Activated naive CD4-positive, alpha-beta T cell treated with anti-CD3 and anti-CD28 coated beads, Interleukin-2, amount 10 ng/mL, durations not matched to agents 7 days and 5 days (primary cell): ENCODE results near the gene STMN3.
A peak's percentile ranks its signal among the peaks of the same experiment; 100 is the strongest.
"Not testable (repeated sequence)": the region's sequence is repeated elsewhere in the genome, so short reads cannot be mapped to it uniquely, and the experiment has no call there.

Experiments used
- CTCF ChIA-PET: fragments of 350-600 bp; sonication (Branson Sonifier 250); formaldehyde crosslinking; loops from one replicate; lab custom pipeline; 2021; ENCODE audit warnings: antibody characterized with exemption; lab: Charles Lee
- DNase-seq: peaks from one replicate; pipeline ENCODE4 v3.0.0-alpha.2; 2020
- H3K27ac Mint-ChIP-seq: one replicate; pipeline ENCODE4 v1.8.0; 2021; ENCODE audit warnings: mild to moderate bottlenecking, moderate library complexity, mixed read lengths
- H3K27me3 Mint-ChIP-seq: one replicate; pipeline ENCODE4 v1.8.0; 2021; ENCODE audit warnings: mild to moderate bottlenecking, mixed read lengths
- H3K36me3 Mint-ChIP-seq: one replicate; pipeline ENCODE4 v1.8.0; 2021; ENCODE audit warnings: mixed read lengths
- H3K4me1 Mint-ChIP-seq: one replicate; pipeline ENCODE4 v1.8.0; 2021; ENCODE audit warnings: mixed read lengths
- H3K4me3 Mint-ChIP-seq: one replicate; pipeline ENCODE4 v1.8.0; 2021; ENCODE audit warnings: mild to moderate bottlenecking, moderate library complexity, mixed read lengths
- H3K9me3 Mint-ChIP-seq: one replicate; pipeline ENCODE4 v1.8.0; 2021; ENCODE audit warnings: mixed read lengths

The STMN3 gene

DNA sequence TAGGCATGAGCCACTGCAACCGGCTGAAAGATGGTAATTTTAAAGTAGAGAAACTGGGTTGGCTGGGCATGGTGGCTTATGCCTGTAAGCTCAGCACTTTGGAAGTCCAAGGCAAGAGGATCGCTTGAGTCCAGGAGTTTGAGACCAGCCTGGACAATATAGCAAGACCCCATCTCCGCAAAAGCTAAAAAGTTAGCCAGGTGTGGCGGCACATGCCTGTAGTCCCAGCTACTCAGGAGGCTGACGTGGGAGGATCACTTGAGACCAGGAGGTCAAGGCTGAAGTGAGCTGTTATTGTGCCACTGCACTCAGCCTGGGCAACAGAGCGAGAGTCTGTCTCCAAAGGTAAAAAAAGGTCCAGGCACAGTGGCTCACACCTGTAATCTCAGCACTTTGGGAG, 22.3 kb downstream of the STMN3 start:
- peak overlapping the region; percentile 14 for H3K27ac Mint-ChIP-seq
- H3K4me1 Mint-ChIP-seq: peaks cover 59% of the 10 kb centered on the region
- DNase-seq, H3K27me3 Mint-ChIP-seq, H3K4me3 Mint-ChIP-seq, H3K9me3 Mint-ChIP-seq: not testable (repeated sequence)
- CTCF ChIA-PET: interaction anchor here (2.2 kb wide), 1 partner anchor 92 kb away, joined by 6 read pairs; no protein-coding TSS in a partner anchor
- peaks cover 31% of the 10 kb centered on the region for H3K36me3 Mint-ChIP-seq

GRCh38 chr20:63628246-63628975, 24.8 kb downstream of the STMN3 start:
- CTCF ChIA-PET: interaction anchor here (2.4 kb wide), 1 partner anchor 14 kb away, joined by 17 read pairs; no protein-coding TSS in a partner anchor
- H3K36me3 Mint-ChIP-seq: peaks cover 33% of the 10 kb centered on the region
- peak overlapping the region; percentile 99 for H3K4me3 Mint-ChIP-seq
- H3K27me3 Mint-ChIP-seq: no peaks in the 10 kb centered on the region
- peaks cover 49% of the 10 kb centered on the region for H3K4me1 Mint-ChIP-seq
- DNase-seq: peak; percentile 71
- peak overlapping the region; percentile 98 for H3K27ac Mint-ChIP-seq
- no peaks in the 10 kb centered on the region for H3K9me3 Mint-ChIP-seq

- DNase-seq: no peak
- Mint-ChIP-seq H3K36me3 (peaks cover 31% of the 10 kb centered on the region), H3K4me3 (peak overlapping the region; percentile 99), H3K9me3 (no peaks in the 10 kb centered on the region), H3K27me3 (no peaks in the 10 kb centered on the region), H3K27ac (peak overlapping the region; percentile 98), H3K4me1 (peaks cover 46% of the 10 kb centered on the region)
- CTCF ChIA-PET: interaction anchor here (1.0 to 2.4 kb wide), 2 partner anchors 10 to 14 kb away, joined by 3 to 17 read pairs; no protein-coding TSS in a partner anchor
Measured at GRCh38 chr20:63627751-63628245, 25.4 kb downstream of the STMN3 start.

DNA sequence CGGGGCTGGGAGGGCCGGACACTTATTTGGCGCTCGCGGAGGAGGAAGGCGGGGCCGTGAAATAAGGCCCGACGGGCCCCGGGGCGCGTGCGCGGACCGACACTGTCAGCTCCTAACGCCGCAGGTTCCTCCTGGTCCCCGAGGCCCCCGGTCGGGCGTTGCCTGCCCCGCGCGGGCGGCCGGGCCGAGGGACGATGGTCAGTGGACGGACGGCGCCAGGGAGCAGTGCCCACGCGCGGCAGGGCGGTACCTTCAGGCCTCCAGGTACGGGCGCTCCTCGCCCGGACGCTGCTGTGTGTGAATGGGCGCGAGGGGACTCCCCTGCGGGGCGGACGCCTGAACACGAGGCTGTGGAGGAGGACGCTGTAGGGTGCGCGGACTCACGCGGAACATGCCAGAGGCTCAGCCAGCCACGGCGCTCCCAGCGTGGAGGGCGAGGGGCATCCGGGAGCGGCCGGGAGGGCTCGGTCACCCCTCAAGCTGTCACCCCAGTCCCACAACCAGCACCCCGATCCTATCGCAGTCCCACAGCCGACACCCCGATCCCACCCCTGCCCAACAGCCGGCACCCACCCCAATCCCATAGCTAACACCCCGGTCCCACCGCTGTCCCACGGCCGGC, 26.0 kb downstream of the STMN3 start:
- DNase-seq: peak; percentile 94
- Mint-ChIP-seq H3K27ac (peak overlapping the region; percentile 98), H3K36me3 (peaks cover 34% of the 10 kb centered on the region), H3K9me3 (no peaks in the 10 kb centered on the region), H3K4me1 (peaks cover 46% of the 10 kb centered on the region), H3K4me3 (peak overlapping the region; percentile 99), H3K27me3 (no peaks in the 10 kb centered on the region)
- CTCF ChIA-PET: interaction anchor here (0.7 to 2.4 kb wide), 4 partner anchors 9 to 90 kb away, joined by 3 to 17 read pairs (median 3); partner anchors contain the start of gene PTK6

DNA sequence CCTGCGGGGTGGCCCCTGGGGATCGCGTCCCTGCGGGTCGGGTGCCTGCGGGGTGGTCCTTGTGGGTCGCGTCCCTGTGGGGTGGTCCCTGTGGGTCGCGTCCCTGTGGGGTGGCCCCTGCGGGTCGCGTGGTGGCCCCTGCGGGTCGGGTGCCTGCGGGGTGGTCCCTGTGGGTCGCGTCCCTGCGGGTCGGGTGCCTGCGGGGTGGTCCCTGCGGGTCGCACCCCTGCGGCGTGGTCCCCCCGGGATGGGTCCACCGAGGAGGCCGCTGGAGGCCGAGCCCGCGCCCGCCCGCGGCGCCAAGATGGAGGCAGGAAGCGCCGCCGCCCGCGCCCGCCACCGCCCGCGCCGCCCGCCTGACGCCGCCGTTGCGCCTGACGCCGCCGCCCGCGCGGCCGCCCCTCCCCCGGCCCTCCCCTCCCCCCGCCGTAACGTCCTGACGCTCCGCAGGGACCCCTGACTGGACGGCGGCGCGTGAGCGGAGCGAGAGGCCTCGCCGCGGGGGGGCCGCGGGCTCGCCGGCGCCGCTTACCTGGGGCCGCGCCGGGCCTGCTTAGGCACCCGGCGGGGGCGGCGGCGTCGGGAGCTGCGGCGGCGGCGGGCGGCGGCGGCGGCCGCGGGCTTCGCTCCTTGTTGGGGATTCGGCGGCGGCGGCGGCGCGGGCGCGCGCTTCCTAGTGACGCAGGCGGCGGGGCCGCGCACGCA, 26.6 kb downstream of the STMN3 start, which contains the start of gene GMEB2:
GMEB2 (minus strand) TSS at position 678 of the 705 bp plus-strand sequence. CDS start 7,704 bp downstream, outside the sequence.
- peak; percentile 74 for DNase-seq
- peak within 1 kb of the TSS; percentile 99 for H3K4me3 Mint-ChIP-seq
- CTCF ChIA-PET: interaction anchor here (0.7 to 2.4 kb wide), 4 partner anchors 8 to 89 kb away, joined by 3 to 17 read pairs (median 3); partner anchors contain the start of gene PTK6
- H3K4me1 Mint-ChIP-seq: peaks cover 44% of the 10 kb centered on the region
- no peaks in the 10 kb centered on the region for H3K9me3 Mint-ChIP-seq
- peaks cover 33% of the 10 kb centered on the region for H3K36me3 Mint-ChIP-seq
- H3K27ac Mint-ChIP-seq: peak within 1 kb of the TSS; percentile 98
- no peaks in the 10 kb centered on the region for H3K27me3 Mint-ChIP-seq

DNA sequence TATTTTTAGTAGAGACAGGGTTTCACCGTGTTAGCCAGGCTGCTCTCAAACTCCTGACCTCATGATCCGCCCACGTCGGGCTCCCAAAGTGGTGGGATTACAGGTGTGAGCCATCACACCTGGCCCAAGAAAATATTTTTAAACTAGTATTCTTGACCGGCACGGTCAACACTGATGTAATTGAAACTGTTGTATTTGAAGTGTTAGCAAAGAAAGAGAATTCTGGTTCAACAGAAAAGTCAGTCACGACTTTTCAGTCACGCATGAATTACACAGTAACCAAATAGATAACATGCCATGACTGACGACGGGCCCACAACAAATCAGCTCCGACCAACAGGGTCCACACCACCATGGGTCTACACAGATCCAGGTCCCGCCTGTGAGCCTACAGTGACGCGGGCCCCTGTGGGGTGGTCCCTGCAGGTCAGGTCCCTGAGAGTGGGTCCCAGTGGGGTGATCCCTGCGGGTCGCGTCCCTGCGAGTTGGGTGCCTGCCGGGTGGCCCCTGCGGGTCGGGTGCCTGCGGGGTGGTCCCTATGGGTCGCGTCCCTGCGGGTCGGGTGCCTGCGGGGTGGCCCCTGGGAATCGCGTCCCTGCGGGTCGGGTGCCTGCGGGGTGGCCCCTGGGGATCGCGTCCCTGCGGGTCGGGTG, 27.3 kb downstream of the STMN3 start:
- CTCF ChIA-PET: interaction anchor here (0.5 kb wide), 1 partner anchor 346 kb away, joined by 3 read pairs; no protein-coding TSS in a partner anchor
- Mint-ChIP-seq H3K4me3 (peak overlapping the region; percentile 76), H3K36me3 (peaks cover 32% of the 10 kb centered on the region), H3K9me3 (no peaks in the 10 kb centered on the region), H3K27me3 (no peaks in the 10 kb centered on the region), H3K4me1 (peaks cover 42% of the 10 kb centered on the region), H3K27ac (peak overlapping the region; percentile 87)
- peak; percentile 40 for DNase-seq

DNA sequence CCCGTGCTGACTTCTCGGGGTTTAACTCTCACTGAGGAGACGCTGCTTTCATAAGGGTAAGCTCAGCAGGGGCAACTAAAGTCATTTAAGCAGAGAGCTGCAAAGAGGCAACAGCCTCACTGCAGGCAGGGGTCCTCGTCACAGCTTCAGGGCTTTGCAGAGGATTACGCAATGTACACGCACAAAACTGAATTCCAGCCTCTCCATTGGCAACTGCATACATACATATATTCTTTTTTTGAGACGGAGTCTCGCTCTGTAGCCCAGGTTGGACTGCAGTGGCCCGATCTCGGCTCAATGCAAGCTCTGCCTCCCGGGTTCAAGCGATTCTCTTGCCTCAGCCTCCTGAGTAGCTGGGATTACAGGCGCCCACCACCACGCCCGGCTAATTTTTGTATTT, 28.7 kb downstream of the STMN3 start:
- Mint-ChIP-seq H3K27me3 (no peaks in the 10 kb centered on the region), H3K9me3 (no peaks in the 10 kb centered on the region), H3K4me3 (no peak overlapping the region), H3K27ac (peak overlapping the region; percentile 19), H3K4me1 (peaks cover 38% of the 10 kb centered on the region), H3K36me3 (peaks cover 23% of the 10 kb centered on the region)
- no peak for DNase-seq
- CTCF ChIA-PET: no interaction called here

DNA sequence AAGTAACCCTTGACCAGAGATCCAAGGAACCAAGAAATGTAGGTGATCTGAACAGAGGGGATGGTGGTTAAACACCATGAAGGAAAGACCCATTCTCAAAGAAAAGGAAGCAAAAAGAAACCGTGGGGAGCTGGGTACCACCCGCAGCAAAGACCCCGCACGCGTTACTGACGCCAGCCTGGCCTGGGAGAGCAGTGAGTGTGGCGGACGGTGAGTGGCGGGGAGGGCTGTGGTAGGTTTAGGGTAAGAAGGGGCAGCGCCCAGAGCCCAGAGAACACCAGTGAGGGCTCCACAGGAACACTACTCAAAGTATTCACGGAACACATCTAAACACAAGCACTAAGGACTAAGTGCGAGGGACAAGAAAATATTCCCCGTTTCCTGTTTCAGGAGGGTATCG, 30.5 kb downstream of the STMN3 start:
- H3K4me1 Mint-ChIP-seq: peaks cover 26% of the 10 kb centered on the region
- no peaks in the 10 kb centered on the region for H3K9me3 Mint-ChIP-seq
- no peak overlapping the region for H3K27ac Mint-ChIP-seq
- DNase-seq: no peak
- CTCF ChIA-PET: no interaction called here
- peaks cover 24% of the 10 kb centered on the region for H3K36me3 Mint-ChIP-seq
- H3K27me3 Mint-ChIP-seq: no peaks in the 10 kb centered on the region
- H3K4me3 Mint-ChIP-seq: no peak overlapping the region

- H3K9me3 Mint-ChIP-seq: no peaks in the 10 kb centered on the region
- H3K4me3 Mint-ChIP-seq: no peak overlapping the region
- peaks cover 26% of the 10 kb centered on the region for H3K4me1 Mint-ChIP-seq
- H3K27me3 Mint-ChIP-seq: no peaks in the 10 kb centered on the region
- no peak overlapping the region for H3K27ac Mint-ChIP-seq
- peaks cover 26% of the 10 kb centered on the region for H3K36me3 Mint-ChIP-seq
- CTCF ChIA-PET: interaction anchor here (0.6 kb wide), 1 partner anchor 85 kb away, joined by 3 read pairs; no protein-coding TSS in a partner anchor
- DNase-seq: no peak
Measured at GRCh38 chr20:63622096-63622495, 31.1 kb downstream of the STMN3 start.

DNA sequence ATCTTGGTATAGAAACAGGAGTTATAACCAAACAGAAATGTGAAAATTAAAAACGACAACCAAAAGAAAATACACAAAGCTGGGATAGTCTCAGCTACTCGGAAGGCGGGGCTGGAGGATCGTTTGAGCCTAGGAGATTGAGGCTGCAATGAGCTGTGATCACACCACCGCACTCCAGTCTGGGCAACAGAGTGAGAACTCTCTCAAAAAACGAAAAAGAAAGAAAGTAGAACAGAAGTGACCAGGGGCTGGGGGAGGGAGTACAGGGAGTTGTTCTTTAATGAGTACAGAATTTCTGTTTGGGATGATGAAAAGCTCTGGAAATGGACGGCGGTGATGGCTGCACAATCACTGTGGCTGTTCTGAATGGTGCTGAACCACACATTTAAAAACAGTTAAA, 32.2 kb downstream of the STMN3 start:
- Mint-ChIP-seq H3K27ac (no peak overlapping the region), H3K9me3 (no peaks in the 10 kb centered on the region), H3K27me3 (no peaks in the 10 kb centered on the region), H3K4me1 (peaks cover 26% of the 10 kb centered on the region), H3K36me3 (peaks cover 35% of the 10 kb centered on the region), H3K4me3 (no peak overlapping the region)
- no peak for DNase-seq
- CTCF ChIA-PET: no interaction called here

GRCh38 chr20:63619505-63619904, 33.7 kb downstream of the STMN3 start:
- no peaks in the 10 kb centered on the region for H3K27me3 Mint-ChIP-seq

GRCh38 chr20:63619086-63619485, 34.1 kb downstream of the STMN3 start:
- H3K9me3 Mint-ChIP-seq: no peaks in the 10 kb centered on the region
- CTCF ChIA-PET: no interaction called here
- peaks cover 12% of the 10 kb centered on the region for H3K4me1 Mint-ChIP-seq
- no peak for DNase-seq
- no peaks in the 10 kb centered on the region for H3K27me3 Mint-ChIP-seq
- H3K36me3 Mint-ChIP-seq: peaks cover 46% of the 10 kb centered on the region
- H3K4me3 Mint-ChIP-seq: no peak overlapping the region
- no peak overlapping the region for H3K27ac Mint-ChIP-seq

More at GRCh38 chr20:63619505-63619904, 33.7 kb downstream of the STMN3 start:
- H3K9me3 Mint-ChIP-seq: no peaks in the 10 kb centered on the region
- no peak overlapping the region for H3K27ac Mint-ChIP-seq
- H3K4me3 Mint-ChIP-seq: no peak overlapping the region
- DNase-seq: no peak
- CTCF ChIA-PET: no interaction called here
- H3K4me1 Mint-ChIP-seq: peaks cover 14% of the 10 kb centered on the region
- peaks cover 44% of the 10 kb centered on the region for H3K36me3 Mint-ChIP-seq

DNA sequence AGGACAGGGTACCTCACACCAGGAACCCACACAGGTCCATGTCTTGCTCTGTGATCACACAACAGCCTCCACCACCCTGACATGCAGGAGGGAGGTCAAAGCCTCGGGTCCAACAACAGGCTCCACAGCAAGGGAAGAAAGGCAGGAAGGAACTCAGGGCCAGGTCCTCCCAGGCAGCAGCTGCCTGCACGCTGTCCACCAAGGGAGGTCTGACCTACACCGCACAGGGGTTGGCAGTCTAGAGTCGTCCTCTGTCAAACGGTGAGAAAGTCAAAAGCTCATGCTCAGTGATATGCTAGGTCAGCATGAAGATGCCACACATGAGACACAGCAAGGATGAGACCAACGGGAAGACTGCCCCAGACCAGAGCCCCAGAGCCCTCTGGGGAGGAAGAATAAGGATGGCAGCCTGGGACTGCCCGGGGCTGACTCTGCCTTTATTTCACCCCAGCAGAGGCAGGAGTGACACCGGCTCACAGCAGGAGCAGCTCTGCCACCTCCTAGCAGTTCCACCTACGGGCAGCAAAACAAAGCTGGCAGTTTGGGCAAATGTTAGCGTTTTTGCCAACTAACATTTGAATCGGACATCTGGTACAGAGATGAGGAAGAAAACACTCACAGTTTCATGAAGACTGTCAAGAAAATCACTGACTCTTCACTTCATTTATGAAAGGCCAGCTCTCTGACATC, 34.8 kb downstream of the STMN3 start:
- peaks cover 51% of the 10 kb centered on the region for H3K36me3 Mint-ChIP-seq
- DNase-seq: no peak
- peaks cover 12% of the 10 kb centered on the region for H3K4me1 Mint-ChIP-seq
- CTCF ChIA-PET: interaction anchor here (0.7 to 1.3 kb wide), 2 partner anchors 9 to 81 kb away, joined by 3 to 4 read pairs; partner anchors contain the start of genes GMEB2 and PTK6
- H3K9me3 Mint-ChIP-seq: no peaks in the 10 kb centered on the region
- no peaks in the 10 kb centered on the region for H3K27me3 Mint-ChIP-seq
- no peak overlapping the region for H3K4me3 Mint-ChIP-seq
- no peak overlapping the region for H3K27ac Mint-ChIP-seq
